ENCODE measurements around the gene NXF2.

Gene NXF2

DNA sequence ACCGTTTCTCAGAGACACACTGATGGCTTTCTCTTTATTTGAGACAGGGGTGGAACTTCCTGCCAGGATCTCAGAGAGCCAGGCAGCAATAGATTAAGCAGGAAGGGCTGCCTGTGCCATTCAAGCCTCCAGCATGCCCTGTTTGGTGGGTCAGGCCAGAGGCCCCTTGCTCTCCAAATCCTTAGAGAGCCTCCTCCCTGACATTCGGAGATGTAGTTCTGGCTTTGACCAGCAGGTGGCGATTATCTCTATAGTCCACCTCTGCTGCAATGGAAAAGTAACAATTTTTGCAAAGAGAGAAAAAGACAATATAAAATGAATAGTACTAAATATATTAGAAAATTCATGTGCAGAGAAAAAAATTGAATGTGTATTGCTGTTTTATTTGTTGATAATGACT lies 98.9 kb downstream of the NXF2 start:
- TF ChIP-seq, protein P1, sequence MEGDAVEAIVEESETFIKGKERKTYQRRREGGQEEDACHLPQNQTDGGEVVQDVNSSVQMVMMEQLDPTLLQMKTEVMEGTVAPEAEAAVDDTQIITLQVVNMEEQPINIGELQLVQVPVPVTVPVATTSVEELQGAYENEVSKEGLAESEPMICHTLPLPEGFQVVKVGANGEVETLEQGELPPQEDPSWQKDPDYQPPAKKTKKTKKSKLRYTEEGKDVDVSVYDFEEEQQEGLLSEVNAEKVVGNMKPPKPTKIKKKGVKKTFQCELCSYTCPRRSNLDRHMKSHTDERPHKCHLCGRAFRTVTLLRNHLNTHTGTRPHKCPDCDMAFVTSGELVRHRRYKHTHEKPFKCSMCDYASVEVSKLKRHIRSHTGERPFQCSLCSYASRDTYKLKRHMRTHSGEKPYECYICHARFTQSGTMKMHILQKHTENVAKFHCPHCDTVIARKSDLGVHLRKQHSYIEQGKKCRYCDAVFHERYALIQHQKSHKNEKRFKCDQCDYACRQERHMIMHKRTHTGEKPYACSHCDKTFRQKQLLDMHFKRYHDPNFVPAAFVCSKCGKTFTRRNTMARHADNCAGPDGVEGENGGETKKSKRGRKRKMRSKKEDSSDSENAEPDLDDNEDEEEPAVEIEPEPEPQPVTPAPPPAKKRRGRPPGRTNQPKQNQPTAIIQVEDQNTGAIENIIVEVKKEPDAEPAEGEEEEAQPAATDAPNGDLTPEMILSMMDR (conservative IDR thresholded peaks at IDR 0.05; ENCODE audit: control insufficient read depth, insufficient read depth, low read depth, low read length): peak; percentile 73

More for the DNA sequence above, 98.9 kb downstream of the NXF2 start:
- no peak overlapping the region for H3K4me3 ChIP-seq (ENCODE audit: control insufficient read depth, low read depth, low read length)
- peak; percentile 53 for DNase-seq (ENCODE audit: low read depth)
